K562 (cell line): ENCODE measurements around the gene ZMYND8. TPM values are rescaled to one million over a fixed set of nuclear protein-coding genes. Genes with fewer than 3 reads are reported as not detected.

Experiments
- BRF1 ChIP-seq: IDR thresholded peaks from 3 replicates; pipeline ENCODE4 v1.6.1; 2011; ENCODE audit warnings: borderline replicate concordance, mild to moderate bottlenecking; ENCODE audit not compliant: insufficient read length; ENCODE audit errors: extremely low read depth
- CEBPG ChIP-seq, 3 experiments: fragments of 200-800 bp in 1 of 3; sonication (Bioruptor generic) in 1 of 3; sonication (generic) in 1 of 3; formaldehyde crosslinking in 1 of 3; IDR thresholded peaks in 2 of 3; conservative IDR thresholded peaks in 1 of 3; 2 replicates each; pipeline versions ENCODE4 v1.6.1 to v1.8.0; 2016 to 2022; ENCODE audit warnings: missing compliant biosample characterization in 2 of 3, missing genetic modification characterization in 2 of 3, mild to moderate bottlenecking in 1 of 3, missing genetic modification reagents in 1 of 3
- CSDE1 ChIP-seq, 2 experiments: fragments of 450-650 bp; IDR thresholded peaks; 2 replicates each; pipeline ENCODE4 v1.6.1; 2016; ENCODE audit warnings: mild to moderate bottlenecking in 1 of 2
- DMBX1 ChIP-seq: fragments of 250-450 bp; sonication (Bioruptor Pico); IDR thresholded peaks from 2 replicates; pipeline ENCODE4 v1.8.0; 2022; ENCODE audit warnings: inconsistent platforms, mild to moderate bottlenecking, moderate library complexity, borderline replicate concordance
- KHSRP ChIP-seq: fragments of 450-650 bp; IDR thresholded peaks from 2 replicates; pipeline ENCODE4 v1.6.1; 2017
- NR2F6 ChIP-seq: fragments of 450-650 bp; formaldehyde crosslinking; IDR thresholded peaks from 2 replicates; pipeline ENCODE4 v1.4.0; 2020; ENCODE audit warnings: mild to moderate bottlenecking
- PCBP2 ChIP-seq: fragments of 200-400 bp; formaldehyde crosslinking; IDR thresholded peaks from 2 replicates; pipeline ENCODE4 v1.6.1; 2018; ENCODE audit warnings: low read length, low read depth, mild to moderate bottlenecking, moderate library complexity; ENCODE audit not compliant: poor library complexity, severe bottlenecking
- RBBP5 ChIP-seq: fragments of 200-600 bp; sonication (generic); IDR thresholded peaks from 2 replicates; pipeline ENCODE4 v1.6.1; 2012; ENCODE audit warnings: borderline replicate concordance, mild to moderate bottlenecking, low read length, control low read depth, inconsistent platforms; ENCODE audit not compliant: insufficient read depth, poor library complexity, severe bottlenecking
- STAT6 ChIP-seq: sonication (generic); formaldehyde crosslinking; IDR thresholded peaks from 2 replicates; pipeline ENCODE4 v1.8.1; 2023; ENCODE audit warnings: mild to moderate bottlenecking, missing genetic modification reagents
- TRIM24 ChIP-seq, 2 experiments: fragments of 450-650 bp; IDR thresholded peaks; 2 replicates each; pipeline ENCODE4 v1.6.1; 2016
- ZFPM2 ChIP-seq: fragments of 250-450 bp; sonication (Bioruptor Pico); IDR thresholded peaks from 2 replicates; pipeline ENCODE4 v1.5.1; 2022; ENCODE audit warnings: mild to moderate bottlenecking
- polyA plus RNA-seq, 8 experiments: library from polyadenylated mRNA; depleted of rRNA in 4 of 8; stranded (reverse) in 5 of 8; unstranded in 3 of 8; fragments of >200 nt; fragmentation: Nextera tagmentation in 2 of 8; fragmentation: Illumina TruSeq in 1 of 8; extraction: Ambion mirVana in 2 of 8; extraction: Trizol in 1 of 8; gene quantifications; 2 replicates each; pipeline versions ENCODE4 v1.2.1 to v1.2.3, GENCODE V29; 2011 to 2014; ENCODE audit warnings: inconsistent platforms in 1 of 8, missing spikeins in 1 of 8
- total RNA-seq, 7 experiments: library from RNA; depleted of rRNA in 6 of 7; stranded (reverse); fragments of >200 nt in 6 of 7; fragmentation: Illumina TruSeq in 2 of 7; extraction: Trizol in 2 of 7; gene quantifications; 2 replicates each; pipeline versions ENCODE4 v1.2.1 to v1.2.3, GENCODE V29; 2011 to 2021; ENCODE audit warnings: low replicate concordance in 1 of 7
- TF ChIP-seq, protein P1 (sequence below): sonication (generic); formaldehyde crosslinking; IDR thresholded peaks from 2 replicates; pipeline ENCODE4 v1.4.0; 2020; ENCODE audit warnings: mild to moderate bottlenecking, missing genetic modification reagents
- TF ChIP-seq, protein P2 (sequence below): fragments of 450-650 bp; IDR thresholded peaks from 2 replicates; pipeline ENCODE4 v1.6.1; 2016; ENCODE audit warnings: low read depth

The ZMYND8 gene
- total and polyA plus RNA-seq, 9 of the 15 experiments (the other 6 are each of a cell fraction or from before 2014, with no cell fraction given): 31.8 to 148 (median 71.9) TPM

- no peak for TF ChIP-seq KHSRP
- no peak for TF ChIP-seq STAT6 (CRISPR knock-in tag)
- no peak for TF ChIP-seq ZFPM2 (CRISPR knock-in tag)
- TF ChIP-seq, protein P1, sequence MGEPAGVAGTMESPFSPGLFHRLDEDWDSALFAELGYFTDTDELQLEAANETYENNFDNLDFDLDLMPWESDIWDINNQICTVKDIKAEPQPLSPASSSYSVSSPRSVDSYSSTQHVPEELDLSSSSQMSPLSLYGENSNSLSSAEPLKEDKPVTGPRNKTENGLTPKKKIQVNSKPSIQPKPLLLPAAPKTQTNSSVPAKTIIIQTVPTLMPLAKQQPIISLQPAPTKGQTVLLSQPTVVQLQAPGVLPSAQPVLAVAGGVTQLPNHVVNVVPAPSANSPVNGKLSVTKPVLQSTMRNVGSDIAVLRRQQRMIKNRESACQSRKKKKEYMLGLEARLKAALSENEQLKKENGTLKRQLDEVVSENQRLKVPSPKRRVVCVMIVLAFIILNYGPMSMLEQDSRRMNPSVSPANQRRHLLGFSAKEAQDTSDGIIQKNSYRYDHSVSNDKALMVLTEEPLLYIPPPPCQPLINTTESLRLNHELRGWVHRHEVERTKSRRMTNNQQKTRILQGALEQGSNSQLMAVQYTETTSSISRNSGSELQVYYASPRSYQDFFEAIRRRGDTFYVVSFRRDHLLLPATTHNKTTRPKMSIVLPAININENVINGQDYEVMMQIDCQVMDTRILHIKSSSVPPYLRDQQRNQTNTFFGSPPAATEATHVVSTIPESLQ (CRISPR knock-in tag): no peak
- no peak for TF ChIP-seq NR2F6
- TF ChIP-seq, protein P2, sequence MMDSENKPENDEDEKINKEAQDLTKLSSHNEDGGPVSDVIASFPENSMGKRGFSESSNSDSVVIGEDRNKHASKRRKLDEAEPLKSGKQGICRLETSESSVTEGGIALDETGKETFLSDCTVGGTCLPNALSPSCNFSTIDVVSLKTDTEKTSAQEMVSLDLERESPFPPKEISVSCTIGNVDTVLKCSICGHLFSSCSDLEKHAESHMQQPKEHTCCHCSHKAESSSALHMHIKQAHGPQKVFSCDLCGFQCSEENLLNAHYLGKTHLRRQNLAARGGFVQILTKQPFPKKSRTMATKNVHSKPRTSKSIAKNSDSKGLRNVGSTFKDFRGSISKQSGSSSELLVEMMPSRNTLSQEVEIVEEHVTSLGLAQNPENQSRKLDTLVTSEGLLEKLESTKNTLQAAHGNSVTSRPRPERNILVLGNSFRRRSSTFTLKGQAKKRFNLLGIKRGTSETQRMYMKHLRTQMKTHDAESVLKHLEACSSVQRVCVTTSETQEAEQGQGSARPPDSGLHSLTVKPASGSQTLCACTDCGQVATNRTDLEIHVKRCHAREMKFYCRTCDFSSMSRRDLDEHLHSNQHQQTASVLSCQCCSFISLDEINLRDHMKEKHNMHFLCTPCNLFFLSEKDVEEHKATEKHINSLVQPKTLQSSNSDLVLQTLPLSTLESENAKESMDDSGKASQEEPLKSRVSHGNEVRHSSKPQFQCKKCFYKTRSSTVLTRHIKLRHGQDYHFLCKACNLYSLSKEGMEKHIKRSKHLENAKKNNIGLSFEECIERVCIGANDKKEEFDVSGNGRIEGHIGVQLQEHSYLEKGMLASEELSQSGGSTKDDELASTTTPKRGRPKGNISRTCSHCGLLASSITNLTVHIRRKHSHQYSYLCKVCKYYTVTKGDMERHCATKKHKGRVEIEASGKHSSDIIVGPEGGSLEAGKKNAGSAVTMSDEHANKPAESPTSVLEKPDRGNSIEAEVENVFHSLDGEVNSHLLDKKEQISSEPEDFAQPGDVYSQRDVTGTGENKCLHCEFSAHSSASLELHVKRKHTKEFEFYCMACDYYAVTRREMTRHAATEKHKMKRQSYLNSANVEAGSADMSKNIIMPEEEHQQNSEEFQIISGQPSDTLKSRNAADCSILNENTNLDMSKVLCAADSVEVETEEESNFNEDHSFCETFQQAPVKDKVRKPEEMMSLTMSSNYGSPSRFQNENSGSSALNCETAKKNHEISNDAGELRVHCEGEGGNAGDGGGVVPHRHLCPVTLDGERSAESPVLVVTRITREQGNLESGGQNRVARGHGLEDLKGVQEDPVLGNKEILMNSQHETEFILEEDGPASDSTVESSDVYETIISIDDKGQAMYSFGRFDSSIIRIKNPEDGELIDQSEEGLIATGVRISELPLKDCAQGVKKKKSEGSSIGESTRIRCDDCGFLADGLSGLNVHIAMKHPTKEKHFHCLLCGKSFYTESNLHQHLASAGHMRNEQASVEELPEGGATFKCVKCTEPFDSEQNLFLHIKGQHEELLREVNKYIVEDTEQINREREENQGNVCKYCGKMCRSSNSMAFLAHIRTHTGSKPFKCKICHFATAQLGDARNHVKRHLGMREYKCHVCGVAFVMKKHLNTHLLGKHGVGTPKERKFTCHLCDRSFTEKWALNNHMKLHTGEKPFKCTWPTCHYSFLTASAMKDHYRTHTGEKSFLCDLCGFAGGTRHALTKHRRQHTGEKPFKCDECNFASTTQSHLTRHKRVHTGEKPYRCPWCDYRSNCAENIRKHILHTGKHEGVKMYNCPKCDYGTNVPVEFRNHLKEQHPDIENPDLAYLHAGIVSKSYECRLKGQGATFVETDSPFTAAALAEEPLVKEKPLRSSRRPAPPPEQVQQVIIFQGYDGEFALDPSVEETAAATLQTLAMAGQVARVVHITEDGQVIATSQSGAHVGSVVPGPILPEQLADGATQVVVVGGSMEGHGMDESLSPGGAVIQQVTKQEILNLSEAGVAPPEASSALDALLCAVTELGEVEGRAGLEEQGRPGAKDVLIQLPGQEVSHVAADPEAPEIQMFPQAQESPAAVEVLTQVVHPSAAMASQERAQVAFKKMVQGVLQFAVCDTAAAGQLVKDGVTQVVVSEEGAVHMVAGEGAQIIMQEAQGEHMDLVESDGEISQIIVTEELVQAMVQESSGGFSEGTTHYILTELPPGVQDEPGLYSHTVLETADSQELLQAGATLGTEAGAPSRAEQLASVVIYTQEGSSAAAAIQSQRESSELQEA: no peak
- no peak for TF ChIP-seq BRF1
- TF ChIP-seq CEBPG (CRISPR knock-in tag; IDR thresholded peaks at IDR 0.05): 0 out of 2 replicates have a peak, but pooled peaks have one; percentile 32
- TF ChIP-seq CEBPG (tag; conservative IDR thresholded peaks at IDR 0.05 in 1 of 2, IDR thresholded peaks at IDR 0.05 in 1 of 2): no peak
- TF ChIP-seq CSDE1 (IDR thresholded peaks at IDR 0.05): no peak
- no peak for TF ChIP-seq TRIM24 (IDR thresholded peaks at IDR 0.05)
- TF ChIP-seq RBBP5: peak; percentile 33
- TF ChIP-seq DMBX1: peak; percentile 36; the same call in 1 of the 2 replicates
- no peak for TF ChIP-seq PCBP2
Observed at GRCh38 chr20:47352332-47353238, 3.9 kb downstream of the ZMYND8 start (continued).
